Keratinocyte (primary cell): ENCODE measurements around the gene TARS3. TPM values are rescaled to one million over a fixed set of nuclear protein-coding genes. Genes with fewer than 3 reads are reported as not detected.
"Not testable (repeated sequence)": the region's sequence is repeated elsewhere in the genome, so short reads cannot be mapped to it uniquely, and the experiment has no call there.

Experiments used
- DNase-seq: peaks from one replicate; pipeline ENCODE4 v3.0.0-alpha.2; 2011; ENCODE audit warnings: low read depth, missing footprints, low spot score
- FAIRE-seq: peaks from 2 replicates; lab custom pipeline; 2011; peaks lifted over from hg19 to GRCh38; lab: Jason Lieb, UNC
- H2AFZ ChIP-seq: 2 replicates; pipeline ENCODE4 v1.6.0; 2012; ENCODE audit warnings: low read length, control low read depth, inconsistent platforms; ENCODE audit not compliant: control insufficient read depth
- H3K27ac ChIP-seq: 2 replicates; pipeline ENCODE4 v1.5.1; 2011; ENCODE audit warnings: low read length; ENCODE audit not compliant: control insufficient read depth, insufficient read depth
- H3K27me3 ChIP-seq: 3 replicates; pipeline ENCODE4 v1.6.0; 2011; ENCODE audit warnings: low read length; ENCODE audit not compliant: control insufficient read depth, insufficient read depth; ENCODE audit errors: extremely low read depth
- H3K36me3 ChIP-seq, 2 experiments: 2 replicates in 1 of 2; 3 replicates in 1 of 2; pipeline ENCODE4 v1.5.1; 2011; ENCODE audit warnings: low read length in 2 of 2, mild to moderate bottlenecking in 1 of 2; ENCODE audit not compliant: control insufficient read depth in 2 of 2, insufficient read depth in 2 of 2; ENCODE audit errors: extremely low read depth in 1 of 2
- H3K4me1 ChIP-seq: 3 replicates; pipeline ENCODE4 v1.5.1; 2011; ENCODE audit warnings: low read length; ENCODE audit not compliant: control insufficient read depth, insufficient read depth; ENCODE audit errors: extremely low read depth
- H3K4me2 ChIP-seq: 3 replicates; pipeline ENCODE4 v1.6.0; 2011; ENCODE audit warnings: low read depth, low read length; ENCODE audit not compliant: control insufficient read depth, insufficient read depth; ENCODE audit errors: extremely low read depth
- H3K4me3 ChIP-seq, 3 experiments: fragments of 200-600 bp in 1 of 3; sonication (generic) in 1 of 3; 2 replicates in 2 of 3; 3 replicates in 1 of 3; pipeline ENCODE4 v1.5.1; 2011 to 2016; ENCODE audit warnings: low read length in 3 of 3, mild to moderate bottlenecking in 3 of 3, control low read depth in 2 of 3, inconsistent platforms in 1 of 3, low read depth in 1 of 3, mixed read lengths in 1 of 3, mixed run types in 1 of 3, moderate library complexity in 1 of 3; ENCODE audit not compliant: control insufficient read depth in 2 of 3, insufficient read depth in 2 of 3; ENCODE audit errors: extremely low read depth in 1 of 3
- H3K79me2 ChIP-seq: 2 replicates; pipeline ENCODE4 v1.6.0; 2012; ENCODE audit warnings: low read length; ENCODE audit not compliant: control insufficient read depth, insufficient read depth
- H3K9ac ChIP-seq: 3 replicates; pipeline ENCODE4 v1.6.0; 2011; ENCODE audit warnings: low read length; ENCODE audit not compliant: control insufficient read depth, insufficient read depth; ENCODE audit errors: extremely low read depth
- H3K9me1 ChIP-seq: 3 replicates; pipeline ENCODE4 v1.6.0; 2011; ENCODE audit warnings: low read length; ENCODE audit not compliant: control insufficient read depth, insufficient read depth; ENCODE audit errors: extremely low read depth
- H3K9me3 ChIP-seq: 2 replicates; pipeline ENCODE4 v1.5.1; 2012; ENCODE audit warnings: low read depth, low read length; ENCODE audit not compliant: control insufficient read depth
- H4K20me1 ChIP-seq: 3 replicates; pipeline ENCODE4 v1.6.0; 2011; ENCODE audit warnings: low read length; ENCODE audit not compliant: control insufficient read depth, insufficient read depth; ENCODE audit errors: extremely low read depth
- CTCF ChIP-seq, 3 experiments: IDR thresholded peaks in 1 of 3; conservative IDR thresholded peaks in 1 of 3; optimal IDR thresholded peaks in 1 of 3; 2 replicates in 2 of 3; 3 replicates in 1 of 3; pipeline versions ENCODE3 to v1.5.1; 2011; ENCODE audit warnings: low read length in 3 of 3, mild to moderate bottlenecking in 3 of 3, moderate library complexity in 2 of 3, control low read depth in 1 of 3, inconsistent platforms in 1 of 3; ENCODE audit not compliant: insufficient read depth in 2 of 3; ENCODE audit errors: extremely low read depth in 1 of 3
- EZH2 ChIP-seq: IDR thresholded peaks from one replicate; pipeline ENCODE4 v1.6.1; 2012; ENCODE audit warnings: inconsistent platforms, mild to moderate bottlenecking, low read length, moderate library complexity
- dilution Hi-C: fragments of 300-500 bp; cut with MboI; formaldehyde crosslinking; loops from one replicate; pipeline ENCODE4 v1.7.0; 2020; ENCODE audit warnings: low sequenced_read_pairs; ENCODE audit not compliant: extremely low pct_ligation_motif_present
- polyA plus RNA-seq, 5 experiments: library from polyadenylated mRNA; depleted of rRNA in 3 of 5; stranded (reverse) in 3 of 5; stranded (forward) in 1 of 5; unstranded in 1 of 5; fragments of >200 nt; gene quantifications; 1 replicate in 1 of 5; 2 replicates in 3 of 5; 3 replicates in 1 of 5; pipeline versions ENCODE4 v1.2.1 to v1.2.3, GENCODE V29; 2011 to 2012; ENCODE audit warnings: missing spikeins in 2 of 5, low read depth in 1 of 5, low replicate concordance in 1 of 5

Gene TARS3
- polyA plus RNA-seq, 1 donor (not counting 4 experiments of a cell fraction or from before 2014, with no cell fraction given): 3.9 TPM

DNA sequence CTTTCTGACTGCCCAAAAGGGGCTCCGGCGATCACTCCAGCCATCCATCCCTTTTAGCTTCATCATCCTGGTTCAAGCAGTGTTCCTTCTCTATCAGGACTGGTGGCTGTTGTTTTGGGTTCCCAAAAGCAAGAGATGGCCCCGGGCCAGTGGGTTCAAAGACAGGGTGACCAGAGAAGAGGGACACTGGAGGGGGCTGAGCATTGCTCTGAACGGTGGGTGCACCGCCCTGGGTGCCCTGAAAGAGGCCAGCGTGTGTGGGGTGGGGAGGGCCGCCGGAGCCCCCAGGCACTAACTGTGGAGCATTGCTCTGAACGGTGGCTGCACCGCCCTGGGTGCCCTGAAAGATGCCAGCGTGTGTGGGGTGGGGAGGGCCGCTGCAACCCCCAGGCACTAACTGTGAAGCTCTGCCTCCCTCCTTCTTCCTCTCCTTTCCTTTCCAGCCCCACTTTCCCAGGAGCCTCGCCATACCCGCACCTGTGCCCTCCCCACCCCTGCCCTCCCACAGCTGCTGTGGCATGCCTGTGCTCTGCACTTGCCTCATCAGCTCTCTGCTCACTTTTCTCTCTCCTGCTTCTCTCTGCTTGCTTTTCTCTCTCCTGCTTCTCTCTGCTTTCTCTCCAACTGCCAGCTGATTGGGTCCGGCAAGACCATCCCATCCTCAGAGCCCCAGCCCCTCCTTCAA, 41.6 kb upstream of the TARS3 start:
- Histone ChIP-seq H3K27me3 (no peaks in the 10 kb centered on the region), H4K20me1 (no peaks in the 10 kb centered on the region), H3K79me2 (no peaks in the 10 kb centered on the region), H3K4me2 (no peak overlapping the region), H3K4me3 (no peak overlapping the region), H3K9ac (no peak overlapping the region), H3K27ac (no peak overlapping the region), H3K9me1 (no peaks in the 10 kb centered on the region), H3K4me1 (no peaks in the 10 kb centered on the region), H3K9me3 (peaks cover 5% of the 10 kb centered on the region), H3K36me3 (no peaks in the 10 kb centered on the region), H2AFZ (no peak overlapping the region)
- no peak for FAIRE-seq
- dilution Hi-C loops: no loop called here
- TF ChIP-seq EZH2 (no peak), CTCF (optimal IDR thresholded peaks at IDR 0.05 in 1 of 3, IDR thresholded peaks at IDR 0.05 in 1 of 3, conservative IDR thresholded peaks at IDR 0.05 in 1 of 3; ENCODE audit: extremely low read depth in 1 of 3, insufficient read depth in 2 of 3, low read length in 3 of 3) (no peak)
- no peak for DNase-seq

- H2AFZ ChIP-seq, H3K4me1 ChIP-seq, H3K36me3 ChIP-seq, FAIRE-seq, H3K9ac ChIP-seq, H3K4me3 ChIP-seq, H3K9me1 ChIP-seq, DNase-seq, H3K9me3 ChIP-seq, dilution Hi-C loops, H3K27me3 ChIP-seq, H4K20me1 ChIP-seq, H3K4me2 ChIP-seq, H3K79me2 ChIP-seq, H3K27ac ChIP-seq: not testable (repeated sequence)
Measured at GRCh38 chr15:101765340-101765671, 41.0 kb upstream of the TARS3 start.

GRCh38 chr15:101764669-101765339, 40.5 kb upstream of the TARS3 start:
- DNase-seq, H3K36me3 ChIP-seq, H3K27ac ChIP-seq, H3K4me1 ChIP-seq, H3K4me2 ChIP-seq, H3K9ac ChIP-seq, H2AFZ ChIP-seq, H3K27me3 ChIP-seq, H3K9me1 ChIP-seq, H4K20me1 ChIP-seq, dilution Hi-C loops, H3K79me2 ChIP-seq, FAIRE-seq, H3K4me3 ChIP-seq, H3K9me3 ChIP-seq: not testable (repeated sequence)

DNA sequence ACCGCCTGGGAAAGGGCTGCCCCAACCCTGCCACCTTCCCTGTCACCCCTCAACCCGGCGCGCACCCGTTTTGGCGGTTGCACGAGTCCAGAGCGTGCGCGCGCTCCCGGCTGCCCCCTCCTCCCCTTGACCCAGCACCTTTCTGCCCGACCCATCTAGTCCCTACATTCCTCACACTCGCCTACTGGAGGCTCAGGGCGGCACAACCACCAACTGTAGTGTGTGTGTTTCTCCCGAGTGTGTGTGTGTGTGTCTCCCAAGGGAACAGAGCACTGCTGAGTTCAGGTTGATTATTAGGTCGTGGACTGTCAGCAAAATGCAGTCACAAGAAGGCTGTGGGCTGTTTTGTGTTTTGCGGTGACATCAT, 22.4 kb upstream of the TARS3 start:
- H2AFZ ChIP-seq, H3K27ac ChIP-seq, H3K9me3 ChIP-seq, dilution Hi-C loops, FAIRE-seq, H3K79me2 ChIP-seq, H4K20me1 ChIP-seq, H3K4me2 ChIP-seq, H3K27me3 ChIP-seq, DNase-seq, H3K4me3 ChIP-seq, H3K36me3 ChIP-seq, H3K9me1 ChIP-seq, H3K4me1 ChIP-seq, H3K9ac ChIP-seq: not testable (repeated sequence)
